Measurements from ENCODE around the gene PREX1. TPM values are rescaled to one million over a fixed set of nuclear protein-coding genes. Genes with fewer than 3 reads are reported as not detected.

Gene PREX1
- total and polyA plus RNA-seq, 2 donors from 2014 or later, result 8.5 to 38.2 TPM

DNA sequence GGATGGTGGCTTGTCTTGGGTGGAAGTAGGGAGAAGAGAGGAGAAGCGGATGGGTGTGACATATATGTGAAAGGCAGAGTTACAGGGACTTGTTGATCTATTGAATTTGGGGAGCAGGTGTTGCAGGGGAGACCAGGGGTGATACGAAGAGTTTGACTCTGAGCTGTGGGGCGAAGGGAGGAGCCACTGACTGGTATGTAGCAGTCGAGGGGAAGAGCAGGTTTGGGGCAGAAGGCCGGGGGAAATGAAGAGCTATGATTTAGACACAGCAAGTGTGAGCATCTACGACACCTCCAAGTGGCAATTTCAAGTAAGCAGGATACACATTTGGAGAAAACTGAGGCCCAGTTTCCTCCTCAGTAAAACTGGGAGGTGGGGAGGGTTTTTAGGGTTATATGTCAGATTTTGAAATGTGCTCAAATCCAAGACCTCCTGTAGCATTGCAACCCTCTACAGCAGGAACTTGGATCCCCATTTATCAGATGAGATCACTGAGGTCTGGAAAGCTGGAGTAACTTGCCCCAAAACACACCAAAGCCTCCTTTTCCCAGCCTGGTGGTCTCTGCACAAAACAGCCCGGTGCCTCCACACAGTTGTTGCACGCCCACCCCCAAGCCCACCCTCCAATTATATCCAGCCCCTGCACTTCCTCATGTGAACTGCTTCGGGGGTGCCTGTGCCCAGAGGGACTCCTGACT is 137.8 kb downstream of the PREX1 start:
- Histone ChIP-seq H3K36me3 (ENCODE audit: control insufficient read depth in 2 of 3, insufficient read depth in 3 of 3, low read length in 3 of 3) (no peaks in the 10 kb centered on the region), H3K9ac (ENCODE audit: low read length in 3 of 3) (no peak overlapping the region), H3K27me3 (ENCODE audit: control insufficient read depth, insufficient read depth, low read length) (no peaks in the 10 kb centered on the region), H3K4me3 (ENCODE audit: low read length in 3 of 3) (no peak overlapping the region), H3K9me3 (ENCODE audit: control insufficient read depth in 2 of 3, insufficient read depth in 1 of 3, low read length in 3 of 3) (no peaks in the 10 kb centered on the region), H3K27ac (ENCODE audit: low read depth in 2 of 2, low read length in 2 of 2) (no peak overlapping the region), H3K4me1 (ENCODE audit: control insufficient read depth in 2 of 3, insufficient read depth in 2 of 3, low read depth in 1 of 3, low read length in 3 of 3) (peaks cover under 1 to 14% (median 9%) of the 10 kb centered on the region in 3 donors)
- TF ChIP-seq, protein P1, sequence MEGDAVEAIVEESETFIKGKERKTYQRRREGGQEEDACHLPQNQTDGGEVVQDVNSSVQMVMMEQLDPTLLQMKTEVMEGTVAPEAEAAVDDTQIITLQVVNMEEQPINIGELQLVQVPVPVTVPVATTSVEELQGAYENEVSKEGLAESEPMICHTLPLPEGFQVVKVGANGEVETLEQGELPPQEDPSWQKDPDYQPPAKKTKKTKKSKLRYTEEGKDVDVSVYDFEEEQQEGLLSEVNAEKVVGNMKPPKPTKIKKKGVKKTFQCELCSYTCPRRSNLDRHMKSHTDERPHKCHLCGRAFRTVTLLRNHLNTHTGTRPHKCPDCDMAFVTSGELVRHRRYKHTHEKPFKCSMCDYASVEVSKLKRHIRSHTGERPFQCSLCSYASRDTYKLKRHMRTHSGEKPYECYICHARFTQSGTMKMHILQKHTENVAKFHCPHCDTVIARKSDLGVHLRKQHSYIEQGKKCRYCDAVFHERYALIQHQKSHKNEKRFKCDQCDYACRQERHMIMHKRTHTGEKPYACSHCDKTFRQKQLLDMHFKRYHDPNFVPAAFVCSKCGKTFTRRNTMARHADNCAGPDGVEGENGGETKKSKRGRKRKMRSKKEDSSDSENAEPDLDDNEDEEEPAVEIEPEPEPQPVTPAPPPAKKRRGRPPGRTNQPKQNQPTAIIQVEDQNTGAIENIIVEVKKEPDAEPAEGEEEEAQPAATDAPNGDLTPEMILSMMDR (IDR thresholded peaks at IDR 0.05; ENCODE audit: borderline replicate concordance, extremely low read depth, insufficient read depth), result no peak
- FAIRE-seq (no peak), DNase-seq (no peak)
- intact Hi-C loops (cut with DNase I), result no loop called here

DNA sequence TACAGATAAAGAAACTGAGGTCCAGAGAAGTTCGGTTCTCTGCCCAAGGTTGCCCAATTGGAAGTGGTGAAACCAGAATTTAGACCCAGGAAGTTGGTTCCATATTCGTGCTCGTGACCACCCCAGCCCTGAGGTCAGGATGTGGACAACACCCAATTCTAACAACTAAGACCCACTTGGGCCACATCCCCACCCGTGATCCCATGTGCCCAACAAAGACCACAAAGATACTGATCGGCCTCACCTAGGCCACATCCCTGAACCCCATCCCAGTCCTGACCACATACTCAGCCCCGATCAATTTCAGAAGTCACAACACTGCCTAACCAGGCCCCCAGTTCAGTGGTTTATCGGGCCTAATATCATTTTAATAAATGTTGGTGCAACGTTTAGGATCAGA is 138.4 kb downstream of the PREX1 start:
- Histone ChIP-seq H3K4me3 (ENCODE audit: low read length in 3 of 3) (no peak overlapping the region), H3K27ac (ENCODE audit: low read depth in 2 of 2, low read length in 2 of 2) (no peak overlapping the region), H3K27me3 (ENCODE audit: control insufficient read depth, insufficient read depth, low read length) (no peaks in the 10 kb centered on the region), H3K36me3 (ENCODE audit: control insufficient read depth in 2 of 3, insufficient read depth in 3 of 3, low read length in 3 of 3) (no peaks in the 10 kb centered on the region), H3K9ac (ENCODE audit: low read length in 3 of 3) (no peak overlapping the region), H3K9me3 (ENCODE audit: control insufficient read depth in 2 of 3, insufficient read depth in 1 of 3, low read length in 3 of 3) (no peaks in the 10 kb centered on the region), H3K4me1 (ENCODE audit: control insufficient read depth in 2 of 3, insufficient read depth in 2 of 3, low read depth in 1 of 3, low read length in 3 of 3) (peaks cover 6 to 20% (median 9%) of the 10 kb centered on the region in 3 donors)
- intact Hi-C loops (cut with DNase I), result no loop called here
- DNase-seq (no peak), FAIRE-seq (no peak)
- TF ChIP-seq, protein P1 (IDR thresholded peaks at IDR 0.05; ENCODE audit: borderline replicate concordance, extremely low read depth, insufficient read depth), result no peak

DNA sequence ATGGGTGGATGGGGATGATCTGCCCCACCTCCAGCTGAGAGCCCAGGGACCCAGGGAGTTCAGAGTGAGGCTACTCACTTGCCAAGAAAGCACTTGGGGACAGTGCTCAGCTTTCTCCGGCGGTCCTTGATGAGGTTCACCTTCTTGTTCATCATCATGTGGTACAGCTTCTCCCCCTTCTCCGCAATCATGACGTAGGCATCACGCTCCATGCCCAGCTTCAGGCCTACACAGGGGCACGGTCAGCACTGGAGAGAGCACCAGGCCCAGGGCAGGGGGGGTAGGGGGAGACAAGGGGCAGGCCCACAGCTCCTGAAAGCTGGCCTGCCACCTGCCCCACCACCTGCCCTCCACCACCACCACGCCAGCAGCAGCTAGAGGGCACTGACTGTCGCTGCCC is 139.2 kb downstream of the PREX1 start:
- no peaks in the 10 kb centered on the region for H3K36me3 ChIP-seq (ENCODE audit: control insufficient read depth in 2 of 3, insufficient read depth in 3 of 3, low read length in 3 of 3)
- H3K4me1 ChIP-seq (ENCODE audit: control insufficient read depth in 2 of 3, insufficient read depth in 2 of 3, low read depth in 1 of 3, low read length in 3 of 3), result peaks cover 6 to 28% (median 13%) of the 10 kb centered on the region in 3 donors
- H3K9me3 ChIP-seq (ENCODE audit: control insufficient read depth in 2 of 3, insufficient read depth in 1 of 3, low read length in 3 of 3), result no peaks in the 10 kb centered on the region
- no peak overlapping the region for H3K4me3 ChIP-seq (ENCODE audit: low read length in 3 of 3)
- intact Hi-C loops (cut with DNase I), result no loop called here
- H3K27ac ChIP-seq (ENCODE audit: low read depth in 2 of 2, low read length in 2 of 2), result no peak overlapping the region
- H3K9ac ChIP-seq (ENCODE audit: low read length in 3 of 3), result no peak overlapping the region
- no peaks in the 10 kb centered on the region for H3K27me3 ChIP-seq (ENCODE audit: control insufficient read depth, insufficient read depth, low read length)
- DNase-seq (no peak), FAIRE-seq (no peak)
- TF ChIP-seq, protein P1 (IDR thresholded peaks at IDR 0.05; ENCODE audit: borderline replicate concordance, extremely low read depth, insufficient read depth), result no peak

Data from kidney (tissue), 14 donors.